Kidney epithelial cell (primary cell): ENCODE results near the gene AEN. TPM values are rescaled to one million over a fixed set of nuclear protein-coding genes. Genes with fewer than 3 reads are reported as not detected.

Experiments
- DNase-seq: peaks from one replicate; pipeline ENCODE4 v3.0.0-alpha.2; 2010; ENCODE audit warnings: low read depth
- H3K27me3 ChIP-seq: 2 replicates; pipeline ENCODE4 v1.6.0; 2011; ENCODE audit warnings: low read length; ENCODE audit not compliant: control insufficient read depth, insufficient read depth
- H3K36me3 ChIP-seq: 2 replicates; pipeline ENCODE4 v1.5.1; 2011; ENCODE audit warnings: low read length; ENCODE audit not compliant: control insufficient read depth, insufficient read depth
- H3K4me3 ChIP-seq: 2 replicates; pipeline ENCODE4 v1.5.1; 2011; ENCODE audit warnings: low read depth, mild to moderate bottlenecking, control low read depth, low read length
- CTCF ChIP-seq: IDR thresholded peaks from 2 replicates; pipeline ENCODE4 v1.5.1; 2011; ENCODE audit warnings: mild to moderate bottlenecking, moderate library complexity, low read length, control low read depth, inconsistent platforms; ENCODE audit not compliant: insufficient read depth, poor library complexity, severe bottlenecking
- total RNA-seq: library from RNA; depleted of rRNA; stranded (reverse); fragments of >200 nt; gene quantifications from 2 replicates; pipeline ENCODE4 v1.2.3, GENCODE V29; 2015

AEN gene
- total RNA-seq, 1 donor from 2014 or later: 78.7 TPM

GRCh38 chr15:88658972-88659931 is 38.1 kb downstream of the AEN start:
- Histone ChIP-seq H3K4me3 (no peak overlapping the region), H3K36me3 (no peaks in the 10 kb centered on the region), H3K27me3 (no peaks in the 10 kb centered on the region)
- DNase-seq: no peak
- no peak for TF ChIP-seq CTCF

GRCh38 chr15:88661041-88661700 is 40.0 kb downstream of the AEN start:
- no peak for TF ChIP-seq CTCF
- DNase-seq: no peak
- Histone ChIP-seq H3K36me3 (no peaks in the 10 kb centered on the region), H3K27me3 (no peaks in the 10 kb centered on the region), H3K4me3 (no peak overlapping the region)

- H3K36me3 ChIP-seq: no peaks in the 10 kb centered on the region
- TF ChIP-seq CTCF: no peak
- H3K4me3 ChIP-seq: no peak overlapping the region
- H3K27me3 ChIP-seq: no peaks in the 10 kb centered on the region
- DNase-seq: no peak
Observed at GRCh38 chr15:88661761-88662556, 40.8 kb downstream of the AEN start.

GRCh38 chr15:88663141-88663621 is 42.0 kb downstream of the AEN start:
- DNase-seq: no peak
- TF ChIP-seq CTCF: no peak
- Histone ChIP-seq H3K27me3 (no peaks in the 10 kb centered on the region), H3K4me3 (no peak overlapping the region), H3K36me3 (no peaks in the 10 kb centered on the region)

GRCh38 chr15:88664151-88664778 is 43.1 kb downstream of the AEN start:
- H3K36me3 ChIP-seq: no peaks in the 10 kb centered on the region
- H3K27me3 ChIP-seq: no peaks in the 10 kb centered on the region
- no peak overlapping the region for H3K4me3 ChIP-seq
- DNase-seq: no peak
- TF ChIP-seq CTCF: no peak
